Fibroblast of lung (primary cell): ENCODE measurements around the gene MTRF1. TPM values are rescaled to one million over a fixed set of nuclear protein-coding genes. Genes with fewer than 3 reads are reported as not detected.

Experiments
- DNase-seq, 2 donors: peaks; one replicate each; pipeline versions ENCODE4 v3.0.0 to v3.0.0-alpha.2; 2010; ENCODE audit warnings: low read depth in 2 of 2
- H2AFZ ChIP-seq: 2 replicates; pipeline ENCODE4 v1.5.1; 2012; ENCODE audit warnings: low read length, control low read depth, inconsistent platforms
- H3K27ac ChIP-seq: 2 replicates; pipeline ENCODE4 v1.5.1; 2011; ENCODE audit warnings: low read length, control low read depth; ENCODE audit not compliant: insufficient read depth
- H3K27me3 ChIP-seq: 2 replicates; pipeline ENCODE4 v1.5.1; 2011; ENCODE audit warnings: mild to moderate bottlenecking, low read length; ENCODE audit not compliant: control insufficient read depth, insufficient read depth
- H3K36me3 ChIP-seq: 2 replicates; pipeline ENCODE4 v1.5.1; 2011; ENCODE audit warnings: low read length; ENCODE audit not compliant: control insufficient read depth, insufficient read depth
- H3K4me1 ChIP-seq: 2 replicates; pipeline ENCODE4 v1.5.1; 2011; ENCODE audit warnings: low read length; ENCODE audit not compliant: control insufficient read depth, insufficient read depth; ENCODE audit errors: extremely low read depth
- H3K4me2 ChIP-seq: 2 replicates; pipeline ENCODE4 v1.5.1; 2011; ENCODE audit warnings: low read length, control low read depth; ENCODE audit not compliant: insufficient read depth; ENCODE audit errors: extremely low read depth
- H3K4me3 ChIP-seq, 4 experiments: fragments of 200-600 bp in 1 of 4; sonication (generic) in 1 of 4; replicated peaks in 1 of 4; 2 replicates each; pipeline ENCODE4 v1.5.1; 2011 to 2016; ENCODE audit warnings: low read length in 4 of 4, low read depth in 3 of 4, mild to moderate bottlenecking in 3 of 4, control low read depth in 2 of 4, inconsistent platforms in 1 of 4, mixed read lengths in 1 of 4; ENCODE audit not compliant: insufficient read depth in 1 of 4; ENCODE audit errors: control extremely low read depth in 1 of 4
- H3K79me2 ChIP-seq: 2 replicates; pipeline ENCODE4 v1.5.1; 2012; ENCODE audit warnings: mild to moderate bottlenecking, low read length, inconsistent platforms; ENCODE audit not compliant: control insufficient read depth, insufficient read depth
- H3K9ac ChIP-seq: 2 replicates; pipeline ENCODE4 v1.5.1; 2011; ENCODE audit warnings: mild to moderate bottlenecking, low read length, control low read depth; ENCODE audit not compliant: insufficient read depth
- H3K9me3 ChIP-seq: 2 replicates; pipeline ENCODE4 v1.5.1; 2012; ENCODE audit warnings: low read depth, low read length; ENCODE audit not compliant: control insufficient read depth, insufficient read depth
- H4K20me1 ChIP-seq: 2 replicates; pipeline ENCODE4 v1.5.1; 2011; ENCODE audit warnings: low read length; ENCODE audit not compliant: control insufficient read depth, insufficient read depth; ENCODE audit errors: extremely low read depth
- CTCF ChIP-seq, 2 donors: IDR thresholded peaks in 1 of 2; conservative IDR thresholded peaks in 1 of 2; 1 replicate in 1 of 2; 2 replicates in 1 of 2; pipeline ENCODE4 v1.5.1; 2011 to 2012; ENCODE audit warnings: low read length in 2 of 2, control low read depth in 1 of 2, inconsistent platforms in 1 of 2, low read depth in 1 of 2, mild to moderate bottlenecking in 1 of 2
- EZH2 ChIP-seq: IDR thresholded peaks from 2 replicates; pipeline ENCODE4 v1.5.1; 2012; ENCODE audit warnings: low read length, control low read depth, mild to moderate bottlenecking; ENCODE audit errors: missing control alignments
- polyA plus RNA-seq, 2 donors: library from polyadenylated mRNA; depleted of rRNA in 1 of 2; stranded (reverse) in 1 of 2; unstranded in 1 of 2; fragments of >200 nt; gene quantifications; 2 replicates each; pipeline ENCODE4 v1.2.1, GENCODE V29; 2011 to 2012; ENCODE audit warnings: missing spikeins in 1 of 2
- total RNA-seq: library from RNA; depleted of rRNA; stranded (reverse); fragments of >200 nt; gene quantifications from 2 replicates; pipeline ENCODE4 v1.2.1, GENCODE V29; 2014

The MTRF1 gene
- total and polyA plus RNA-seq, 2 donors (not counting 1 experiment from before 2014, with no cell fraction given): 11.6 to 13.4 TPM

- H3K4me2 ChIP-seq: peak overlapping the region; percentile 91
- H3K79me2 ChIP-seq: peaks cover 52% of the 10 kb centered on the region
- TF ChIP-seq EZH2: no peak
- no peak for TF ChIP-seq CTCF (conservative IDR thresholded peaks at IDR 0.05 in 1 of 2, IDR thresholded peaks at IDR 0.05 in 1 of 2; ENCODE audit: low read depth in 1 of 2, low read length in 2 of 2)
Measured at GRCh38 chr13:41311406-41312175, 48.2 kb upstream of the MTRF1 start.

DNA sequence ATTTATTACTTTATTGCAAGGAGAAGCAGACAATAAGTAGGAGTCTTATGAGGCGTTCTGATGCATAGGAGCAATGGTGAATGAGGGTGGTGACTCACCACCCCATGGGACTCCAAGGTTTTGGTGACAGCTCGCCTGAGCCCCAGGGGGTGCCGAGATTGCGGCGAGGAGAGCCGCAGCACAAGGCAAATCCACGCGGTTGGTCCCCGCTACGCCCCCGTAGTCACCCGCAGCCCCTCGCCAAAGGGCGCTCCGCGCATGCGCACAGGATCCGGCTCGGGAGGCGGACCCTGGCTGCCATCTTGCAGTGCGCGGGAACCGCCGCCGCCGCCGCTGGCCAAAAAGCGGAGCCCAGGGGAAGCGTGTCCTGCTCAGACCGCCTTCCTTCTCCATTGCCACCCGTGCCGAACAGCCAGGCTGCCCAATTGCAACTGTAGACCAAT, 47.6 kb upstream of the MTRF1 start, which contains the start of gene NAA16:
Gene NAA16, plus strand, starts transcription at position 305 of the 443 bp plus-strand sequence. CDS start 262 bp downstream, outside the sequence.
- H4K20me1 ChIP-seq: no peaks in the 10 kb centered on the region
- H3K27ac ChIP-seq: peak within 1 kb of the TSS; percentile 84
- peak within 1 kb of the TSS; percentile 63 to 99 (median 93) for H3K4me3 ChIP-seq
- H2AFZ ChIP-seq: peak within 1 kb of the TSS; percentile 89
- H3K4me2 ChIP-seq: peak within 1 kb of the TSS; percentile 91
- peak; percentile 91 for DNase-seq
- no peaks in the 10 kb centered on the region for H3K9me3 ChIP-seq
- H3K9ac ChIP-seq: peak within 1 kb of the TSS; percentile 81
- H3K79me2 ChIP-seq: peaks cover 47% of the 10 kb centered on the region
- H3K4me1 ChIP-seq: peaks cover 8% of the 10 kb centered on the region
- H3K36me3 ChIP-seq: no peaks in the 10 kb centered on the region
- no peak for TF ChIP-seq CTCF (conservative IDR thresholded peaks at IDR 0.05 in 1 of 2, IDR thresholded peaks at IDR 0.05 in 1 of 2; ENCODE audit: low read depth in 1 of 2, low read length in 2 of 2)
- no peak for TF ChIP-seq EZH2
- no peaks in the 10 kb centered on the region for H3K27me3 ChIP-seq

More at GRCh38 chr13:41311406-41312175, 48.2 kb upstream of the MTRF1 start:
- DNase-seq: peak; percentile 23 to 35
- Histone ChIP-seq H2AFZ (peak overlapping the region; percentile 68), H3K4me1 (peaks cover 8% of the 10 kb centered on the region), H3K9ac (peak overlapping the region; percentile 81), H3K27me3 (no peaks in the 10 kb centered on the region), H3K27ac (peak overlapping the region; percentile 84), H3K36me3 (no peaks in the 10 kb centered on the region), H4K20me1 (no peaks in the 10 kb centered on the region), H3K9me3 (no peaks in the 10 kb centered on the region), H3K4me3 (peak overlapping the region; percentile 63 to 99 (median 93))

- peak in 1 of 2 donors; percentile 20 for DNase-seq
- Histone ChIP-seq H3K79me2 (peaks cover 18% of the 10 kb centered on the region), H3K9me3 (no peaks in the 10 kb centered on the region), H3K4me2 (no peak overlapping the region), H3K9ac (no peak overlapping the region), H4K20me1 (no peaks in the 10 kb centered on the region), H3K27me3 (no peaks in the 10 kb centered on the region), H3K36me3 (no peaks in the 10 kb centered on the region), H3K4me1 (peaks cover 2% of the 10 kb centered on the region), H3K4me3 (no peak overlapping the region), H2AFZ (no peak overlapping the region), H3K27ac (no peak overlapping the region)
- no peak for TF ChIP-seq EZH2
- TF ChIP-seq CTCF (conservative IDR thresholded peaks at IDR 0.05 in 1 of 2, IDR thresholded peaks at IDR 0.05 in 1 of 2; ENCODE audit: low read depth in 1 of 2, low read length in 2 of 2): no peak
Measured at GRCh38 chr13:41307884-41308640, 44.7 kb upstream of the MTRF1 start.
